DOHH2 (cell line): Measurements from ENCODE around the gene CDT1.

Experiments
- H3F3A ChIP-seq: fragments of 200-600 bp; sonication (generic), shearing (Covaris generic); 2 replicates; pipeline ENCODE4 v1.6.0; 2016; ENCODE audit warnings: antibody characterized with exemption, mild to moderate bottlenecking; ENCODE audit not compliant: control insufficient read depth, insufficient read depth
- H3K27ac ChIP-seq: fragments of 200-600 bp; sonication (generic); 2 replicates; pipeline ENCODE4 v1.5.1; 2014; ENCODE audit warnings: low read depth, mild to moderate bottlenecking, low read length, moderate library complexity
- H3K27me3 ChIP-seq: fragments of 200-600 bp; sonication (generic); 2 replicates; pipeline ENCODE4 v1.6.1; 2014; ENCODE audit warnings: mild to moderate bottlenecking, low read length, mixed read lengths; ENCODE audit not compliant: control insufficient read depth
- H3K36me3 ChIP-seq: fragments of 200-600 bp; sonication (generic); 2 replicates; pipeline ENCODE4 v1.6.1; 2014; ENCODE audit warnings: mild to moderate bottlenecking, low read length, moderate library complexity, mixed read lengths; ENCODE audit not compliant: control insufficient read depth
- H3K4me1 ChIP-seq: fragments of 200-600 bp; sonication (generic); 2 replicates; pipeline ENCODE4 v1.6.1; 2014; ENCODE audit warnings: mild to moderate bottlenecking, low read length, mixed read lengths; ENCODE audit not compliant: control insufficient read depth
- H3K4me2 ChIP-seq: fragments of 200-600 bp; sonication (generic); 2 replicates; pipeline ENCODE4 v1.6.0; 2014; ENCODE audit warnings: mild to moderate bottlenecking, low read length, moderate library complexity
- H3K4me3 ChIP-seq: fragments of 200-600 bp; sonication (generic); 2 replicates; pipeline ENCODE4 v1.5.1; 2014; ENCODE audit warnings: mild to moderate bottlenecking, low read length, mixed read lengths
- H3K79me2 ChIP-seq: fragments of 200-600 bp; sonication (generic); 2 replicates; pipeline ENCODE4 v1.6.1; 2014; ENCODE audit warnings: mild to moderate bottlenecking, low read length, mixed read lengths; ENCODE audit not compliant: control insufficient read depth
- H3K9me2 ChIP-seq: fragments of 200-600 bp; sonication (generic); replicated peaks from 2 replicates; pipeline ENCODE4 v1.6.1; 2014; ENCODE audit warnings: mild to moderate bottlenecking, low read length, mixed read lengths; ENCODE audit not compliant: control insufficient read depth
- H3K9me3 ChIP-seq: fragments of 200-600 bp; sonication (generic); 2 replicates; pipeline ENCODE4 v1.6.1; 2014; ENCODE audit warnings: antibody characterized with exemption, low read length, mixed read lengths; ENCODE audit not compliant: control insufficient read depth, insufficient read depth
- H4K20me1 ChIP-seq: fragments of 200-600 bp; sonication (generic); 2 replicates; pipeline ENCODE4 v1.6.0; 2014; ENCODE audit warnings: low read depth, mild to moderate bottlenecking, antibody characterized with exemption, low read length, moderate library complexity; ENCODE audit not compliant: control insufficient read depth, insufficient read depth
- CTCF ChIP-seq: fragments of 200-600 bp; sonication (generic); IDR thresholded peaks from one replicate; pipeline ENCODE4 v1.5.1; 2014; ENCODE audit warnings: antibody characterized with exemption, mild to moderate bottlenecking, low read depth, low read length; ENCODE audit not compliant: poor library complexity, severe bottlenecking
- EZH2phosphoT487 ChIP-seq: fragments of 200-600 bp; sonication (generic); IDR thresholded peaks from 2 replicates; pipeline ENCODE4 v1.6.1; 2017; ENCODE audit warnings: borderline replicate concordance, mild to moderate bottlenecking, antibody characterized with exemption, low read length, moderate library complexity, mixed read lengths

The CDT1 gene

GRCh38 chr16:88844419-88845036, 40.9 kb downstream of the CDT1 start:
- H3K9me3 ChIP-seq: no peaks in the 10 kb centered on the region
- no peaks in the 10 kb centered on the region for H3K36me3 ChIP-seq
- H3K9me2 ChIP-seq: no peaks in the 10 kb centered on the region
- no peak for TF ChIP-seq CTCF
- no peak for TF ChIP-seq EZH2phosphoT487
- H3K4me3 ChIP-seq: no peak overlapping the region
- H3F3A ChIP-seq: no peaks in the 10 kb centered on the region
- no peaks in the 10 kb centered on the region for H4K20me1 ChIP-seq
- H3K4me2 ChIP-seq: no peak overlapping the region
- no peaks in the 10 kb centered on the region for H3K4me1 ChIP-seq
- H3K27me3 ChIP-seq: no peaks in the 10 kb centered on the region
- no peaks in the 10 kb centered on the region for H3K79me2 ChIP-seq
- H3K27ac ChIP-seq: no peak overlapping the region

- H3F3A ChIP-seq: no peaks in the 10 kb centered on the region
- H3K4me3 ChIP-seq: no peak overlapping the region
- no peaks in the 10 kb centered on the region for H3K36me3 ChIP-seq
These were observed 42.5 kb downstream of the CDT1 start for GRCh38 chr16:88846088-88846487.

GRCh38 chr16:88847654-88848053, 44.1 kb downstream of the CDT1 start:
- no peak for TF ChIP-seq CTCF
- no peak for TF ChIP-seq EZH2phosphoT487
- Histone ChIP-seq H3F3A (no peaks in the 10 kb centered on the region), H3K9me3 (no peaks in the 10 kb centered on the region), H3K4me2 (no peak overlapping the region), H3K27me3 (no peaks in the 10 kb centered on the region), H3K36me3 (no peaks in the 10 kb centered on the region), H3K9me2 (no peaks in the 10 kb centered on the region), H3K79me2 (no peaks in the 10 kb centered on the region), H3K4me3 (no peak overlapping the region), H3K4me1 (no peaks in the 10 kb centered on the region), H4K20me1 (no peaks in the 10 kb centered on the region), H3K27ac (no peak overlapping the region)

More at GRCh38 chr16:88846088-88846487, 42.5 kb downstream of the CDT1 start:
- no peaks in the 10 kb centered on the region for H3K9me2 ChIP-seq
- no peak overlapping the region for H3K27ac ChIP-seq
- no peaks in the 10 kb centered on the region for H3K79me2 ChIP-seq
- no peak overlapping the region for H3K4me2 ChIP-seq
- no peak for TF ChIP-seq EZH2phosphoT487
- TF ChIP-seq CTCF: no peak
- no peaks in the 10 kb centered on the region for H3K9me3 ChIP-seq
- H3K4me1 ChIP-seq: no peaks in the 10 kb centered on the region
- H4K20me1 ChIP-seq: no peaks in the 10 kb centered on the region
- H3K27me3 ChIP-seq: no peaks in the 10 kb centered on the region
